ENCODE results near the gene CDC42EP5.
A peak's percentile ranks its signal among the peaks of the same experiment; 100 is the strongest.
"Not testable (repeated sequence)": the region's sequence is repeated elsewhere in the genome, so short reads cannot be mapped to it uniquely, and the experiment has no call there.

Gene CDC42EP5

DNA sequence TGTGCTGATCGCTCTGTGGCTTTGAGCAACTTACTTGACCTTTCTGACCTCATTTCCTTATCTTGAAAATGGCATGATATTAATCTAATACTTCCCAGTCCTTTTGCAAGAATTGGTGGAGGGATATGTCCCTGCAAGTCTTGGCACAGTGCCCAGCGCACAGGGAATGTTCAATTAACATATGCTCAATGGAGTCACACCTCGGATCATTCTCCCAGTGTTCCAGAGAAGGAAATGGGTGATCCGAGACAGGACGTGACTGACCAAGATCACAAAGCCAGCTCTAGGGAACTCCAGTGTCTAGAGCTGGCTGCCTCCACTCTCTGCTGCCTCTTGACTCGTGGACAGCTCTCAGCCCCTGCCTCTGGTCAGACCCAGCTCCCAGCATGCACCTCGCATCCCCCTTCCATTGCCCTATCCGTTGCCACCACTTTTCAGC, 3.6 kb downstream of the CDC42EP5 start:
- no peak for TF ChIP-seq CTCF (IDR thresholded peaks at IDR 0.05; ENCODE audit: low read depth, low read length)
- no peak for DNase-seq (ENCODE audit: extremely low read depth, low read depth)

DNA sequence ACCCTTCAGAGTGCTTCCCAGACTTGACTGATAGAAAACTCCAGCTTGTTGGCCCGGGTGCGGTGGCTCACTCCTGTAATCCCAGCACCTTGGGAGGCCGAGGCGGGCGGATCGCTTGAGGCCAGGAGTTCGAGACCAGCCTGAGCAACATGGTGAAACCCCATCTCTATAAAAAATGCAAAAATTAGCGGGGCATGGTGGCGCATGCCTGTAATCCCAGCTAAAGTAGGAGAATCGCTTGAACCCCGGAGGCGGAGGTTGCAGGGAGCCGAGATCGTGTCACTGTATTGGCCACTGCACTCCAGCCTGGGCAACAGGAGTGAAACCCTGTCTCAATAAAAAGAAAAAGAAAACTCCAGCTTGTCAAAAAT, 7.0 kb downstream of the CDC42EP5 start:
- DNase-seq (ENCODE audit: extremely low read depth, low read depth) = not testable (repeated sequence)

DNA sequence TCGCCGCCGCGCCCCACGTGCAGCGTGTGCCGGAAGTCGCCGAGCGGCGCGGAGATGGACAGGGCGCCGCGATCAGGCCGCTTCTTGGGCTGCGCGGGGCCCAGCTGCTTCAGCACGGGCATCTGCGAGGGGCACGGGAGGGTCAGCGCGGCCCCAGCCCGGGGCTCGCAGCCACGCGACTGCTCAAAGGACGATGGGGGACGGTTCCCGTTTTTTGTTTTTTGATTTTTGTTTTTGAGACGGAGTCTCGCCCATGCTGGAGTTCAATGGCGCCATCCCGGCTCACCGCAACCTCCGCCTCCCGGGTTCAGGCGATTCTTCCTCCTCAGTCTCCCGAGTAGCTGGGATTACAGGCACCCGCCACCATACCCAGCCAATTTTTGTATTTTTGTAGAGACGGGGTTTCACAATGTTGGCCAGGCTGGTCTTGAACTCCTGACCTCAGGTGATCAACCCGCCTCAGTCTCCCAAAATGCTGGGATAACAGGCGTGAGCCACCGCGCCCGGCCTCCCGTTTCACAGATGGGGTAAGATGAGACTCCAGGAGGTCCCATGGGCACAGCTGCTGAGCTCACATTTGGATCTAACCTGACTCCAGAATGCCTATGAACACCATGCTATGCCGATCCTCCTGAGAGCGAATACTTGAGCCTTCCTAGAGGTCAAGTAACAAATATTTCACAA, 7.5 kb downstream of the CDC42EP5 start:
- no peak for DNase-seq (ENCODE audit: extremely low read depth, low read depth)
- TF ChIP-seq CTCF (IDR thresholded peaks at IDR 0.05; ENCODE audit: low read depth, low read length) = no peak

DNA sequence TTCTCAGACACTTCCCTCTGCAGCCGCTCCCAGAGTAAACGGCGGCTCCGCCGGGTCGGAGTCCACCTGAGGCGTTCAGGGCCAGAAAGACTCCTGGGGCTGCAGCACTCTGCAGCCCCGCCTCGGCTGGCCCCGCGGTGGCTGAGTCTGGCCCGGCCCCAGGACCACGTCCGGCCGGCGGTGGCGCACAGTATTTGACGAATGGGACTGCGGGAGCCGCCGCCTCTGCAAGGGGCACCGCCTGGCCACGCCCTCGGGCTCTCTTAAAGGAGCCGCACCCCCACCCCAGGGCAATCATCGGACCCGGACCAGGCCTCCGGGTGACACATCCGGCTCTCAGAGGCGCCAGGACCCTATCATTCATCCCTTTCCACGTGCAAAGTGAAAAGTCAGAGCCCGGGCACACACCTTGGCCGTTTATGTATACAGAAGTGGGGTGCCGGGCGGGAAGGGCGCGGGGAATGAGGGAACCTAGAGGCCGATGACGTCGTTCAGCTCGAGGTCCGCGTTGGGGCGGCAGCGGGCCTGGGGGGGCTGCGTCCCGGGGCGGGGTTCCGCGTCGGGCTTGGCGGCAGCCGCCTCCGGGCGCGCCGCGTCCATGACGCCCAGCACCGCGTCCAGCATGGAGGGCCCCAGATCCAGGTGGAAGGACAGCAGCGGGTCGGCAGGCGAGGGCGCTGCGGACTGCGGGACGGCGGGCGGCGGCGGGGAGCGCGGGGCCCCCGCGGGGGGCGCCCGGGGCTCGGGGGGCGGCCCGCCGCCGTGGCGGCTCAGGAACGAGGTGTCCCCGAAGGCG, 8.3 kb downstream of the CDC42EP5 start:
- no peak for DNase-seq (ENCODE audit: extremely low read depth, low read depth)

GRCh38 chr19:54464044-54464629, 9.0 kb downstream of the CDC42EP5 start:
- no peak for TF ChIP-seq CTCF (IDR thresholded peaks at IDR 0.05; ENCODE audit: low read depth, low read length)
- DNase-seq (ENCODE audit: extremely low read depth, low read depth) = no peak

More for the DNA sequence above, 8.3 kb downstream of the CDC42EP5 start:
- no peak for TF ChIP-seq CTCF (IDR thresholded peaks at IDR 0.05; ENCODE audit: low read depth, low read length)

DNA sequence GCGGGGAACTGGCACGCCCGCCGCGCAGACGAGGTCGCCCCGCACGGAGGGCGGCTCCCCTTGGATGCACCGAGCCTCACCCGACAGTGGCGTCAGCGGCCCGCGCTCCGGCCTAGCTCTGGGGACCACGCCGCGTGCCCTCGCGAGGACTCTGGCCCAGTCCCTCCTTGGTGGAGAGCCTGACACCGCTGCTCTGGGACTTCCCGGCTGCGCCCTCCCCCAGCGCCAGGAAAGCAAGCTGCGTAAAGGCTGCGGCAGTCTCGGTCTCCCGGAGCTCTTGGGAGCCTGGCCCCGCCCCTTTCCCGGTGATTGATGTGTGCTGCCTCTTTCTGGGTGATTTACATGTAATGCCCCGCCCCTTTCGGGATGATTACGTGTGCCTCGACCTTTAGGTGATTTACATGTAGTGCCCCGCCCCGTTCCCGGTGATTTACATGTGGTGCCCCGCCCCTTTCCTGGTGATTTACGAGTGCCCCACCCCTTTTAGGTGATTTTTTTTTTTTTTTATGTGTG, 9.5 kb downstream of the CDC42EP5 start, which contains the start of gene LENG9:
Gene LENG9 (minus strand): TSS at position 248 of the 513 bp plus-strand sequence. CDS start 252 bp downstream, outside the sequence.
- DNase-seq (ENCODE audit: extremely low read depth, low read depth) = peak; percentile 98
- no peak for TF ChIP-seq CTCF (IDR thresholded peaks at IDR 0.05; ENCODE audit: low read depth, low read length)

GRCh38 chr19:54462655-54463530, 10.2 kb downstream of the CDC42EP5 start:
- peak; percentile 16 for TF ChIP-seq CTCF (IDR thresholded peaks at IDR 0.05; ENCODE audit: low read depth, low read length)
- no peak for DNase-seq (ENCODE audit: extremely low read depth, low read depth)
